ENCODE measurements around the gene CBFA2T2.
"Not testable (repeated sequence)": the region's sequence is repeated elsewhere in the genome, so short reads cannot be mapped to it uniquely, and the experiment has no call there.

Gene CBFA2T2

GRCh38 chr20:33490023-33490933, at the start of gene CBFA2T2:
Gene CBFA2T2 (plus strand): TSS chr20:33490096. CDS start chr20:33490268, 172 bp downstream.
- in situ Hi-C loops (cut with HindIII; ENCODE audit: low sequenced_read_pairs), result no loop called here

- in situ Hi-C loops (cut with HindIII; ENCODE audit: low sequenced_read_pairs), result not testable (repeated sequence)
These were observed 49.3 kb upstream of the CBFA2T2 start for GRCh38 chr20:33440562-33440961.

- in situ Hi-C loops (cut with HindIII; ENCODE audit: low sequenced_read_pairs), result no loop called here
These were observed 48.5 kb upstream of the CBFA2T2 start for GRCh38 chr20:33441142-33441955.

- in situ Hi-C loops (cut with HindIII; ENCODE audit: low sequenced_read_pairs), result no loop called here
These were observed 47.5 kb upstream of the CBFA2T2 start for GRCh38 chr20:33442136-33443005.

GRCh38 chr20:33443006-33443511, 46.8 kb upstream of the CBFA2T2 start:
- in situ Hi-C loops (cut with HindIII; ENCODE audit: low sequenced_read_pairs), result no loop called here

GRCh38 chr20:33443512-33444239, 46.2 kb upstream of the CBFA2T2 start, which contains the start of gene SNTA1:
Gene SNTA1 (minus strand): TSS chr20:33443763. CDS start chr20:33443620, 143 bp downstream.
- in situ Hi-C loops (cut with HindIII; ENCODE audit: low sequenced_read_pairs), result no loop called here

GRCh38 chr20:33444797-33445560, 44.9 kb upstream of the CBFA2T2 start:
- in situ Hi-C loops (cut with HindIII; ENCODE audit: low sequenced_read_pairs), result loop anchor here (5.0 kb wide), 1 partner anchor 52 kb away; no protein-coding TSS in a partner anchor

GRCh38 chr20:33445881-33446625, 43.8 kb upstream of the CBFA2T2 start:
- in situ Hi-C loops (cut with HindIII; ENCODE audit: low sequenced_read_pairs), result loop anchor here (5.0 kb wide), 1 partner anchor 51 kb away; no protein-coding TSS in a partner anchor

- in situ Hi-C loops (cut with HindIII; ENCODE audit: low sequenced_read_pairs), result no loop called here
These were observed 39.0 kb upstream of the CBFA2T2 start for GRCh38 chr20:33450867-33451266.

- in situ Hi-C loops (cut with HindIII; ENCODE audit: low sequenced_read_pairs), result not testable (repeated sequence)
These were observed 32.8 kb upstream of the CBFA2T2 start for GRCh38 chr20:33456916-33457642.

GRCh38 chr20:33459599-33459998, 30.3 kb upstream of the CBFA2T2 start:
- in situ Hi-C loops (cut with HindIII; ENCODE audit: low sequenced_read_pairs), result no loop called here

- in situ Hi-C loops (cut with HindIII; ENCODE audit: low sequenced_read_pairs), result no loop called here
These were observed 29.2 kb upstream of the CBFA2T2 start for GRCh38 chr20:33460711-33461110.

- in situ Hi-C loops (cut with HindIII; ENCODE audit: low sequenced_read_pairs), result no loop called here
These were observed 26.4 kb upstream of the CBFA2T2 start for GRCh38 chr20:33463332-33464101.

- in situ Hi-C loops (cut with HindIII; ENCODE audit: low sequenced_read_pairs), result not testable (repeated sequence)
These were observed 25.1 kb upstream of the CBFA2T2 start for GRCh38 chr20:33464759-33465158.

GRCh38 chr20:33465481-33466302, 24.2 kb upstream of the CBFA2T2 start:
- in situ Hi-C loops (cut with HindIII; ENCODE audit: low sequenced_read_pairs), result no loop called here

- in situ Hi-C loops (cut with HindIII; ENCODE audit: low sequenced_read_pairs), result no loop called here
These were observed 23.6 kb upstream of the CBFA2T2 start for GRCh38 chr20:33466303-33466646.

Data from endothelial cell of hepatic sinusoid (primary cell).